GM23338 (cell line): ENCODE measurements around the gene AP1S2. TPM values are rescaled to one million over a fixed set of nuclear protein-coding genes. Genes with fewer than 3 reads are reported as not detected.

Experiments
- ATAC-seq: fragments of 200-7000 bp; cut with Tn5 transposase; 3 replicates; pipeline ENCODE4 v1.9.1; 2020
- DNase-seq: peaks from one replicate; pipeline ENCODE4 v3.0.0-alpha.2; 2015; ENCODE audit warnings: low spot score
- H2AFZ ChIP-seq: fragments of 200-600 bp; sonication (generic); 2 replicates; pipeline ENCODE4 v1.8.0; 2016; ENCODE audit warnings: antibody characterized with exemption, mild to moderate bottlenecking, moderate library complexity
- H3F3A ChIP-seq: fragments of 200-600 bp; sonication (generic); replicated peaks from 2 replicates; pipeline ENCODE4 v1.8.0; 2017; ENCODE audit warnings: antibody characterized with exemption, mixed run types, low read depth
- H3K27ac ChIP-seq: fragments of 200-600 bp; sonication (generic); 2 replicates; pipeline ENCODE4 v1.6.1; 2016; ENCODE audit warnings: low read depth
- H3K27me3 ChIP-seq: fragments of 200-600 bp; sonication (generic); 2 replicates; pipeline ENCODE4 v1.8.0; 2016; ENCODE audit warnings: mild to moderate bottlenecking, mixed run types, moderate library complexity; ENCODE audit not compliant: insufficient read depth
- H3K36me3 ChIP-seq: fragments of 200-600 bp; sonication (generic); 2 replicates; pipeline ENCODE4 v1.8.0; 2016; ENCODE audit warnings: mild to moderate bottlenecking; ENCODE audit not compliant: insufficient read depth
- H3K4me1 ChIP-seq: fragments of 200-600 bp; sonication (generic); 2 replicates; pipeline ENCODE4 v1.8.0; 2016; ENCODE audit warnings: mild to moderate bottlenecking, moderate library complexity; ENCODE audit not compliant: insufficient read depth
- H3K4me2 ChIP-seq: fragments of 200-600 bp; sonication (generic); 2 replicates; pipeline ENCODE4 v1.7.1; 2017; ENCODE audit warnings: mixed run types
- H3K4me3 ChIP-seq: fragments of 200-600 bp; sonication (generic); 2 replicates; pipeline ENCODE4 v1.6.1; 2016; ENCODE audit warnings: mixed run types
- H3K79me2 ChIP-seq: fragments of 200-600 bp; sonication (generic); replicated peaks from 2 replicates; pipeline ENCODE4 v1.8.0; 2017; ENCODE audit warnings: mild to moderate bottlenecking; ENCODE audit not compliant: insufficient read depth
- H3K9me2 ChIP-seq: fragments of 200-600 bp; sonication (generic); 2 replicates; pipeline ENCODE4 v1.8.0; 2017; ENCODE audit not compliant: insufficient read depth
- H4K20me1 ChIP-seq: fragments of 200-600 bp; sonication (generic); replicated peaks from 2 replicates; pipeline ENCODE4 v1.8.0; 2017; ENCODE audit warnings: mild to moderate bottlenecking; ENCODE audit not compliant: insufficient read depth
- H3K27ac Mint-ChIP-seq: 2 replicates; pipeline ENCODE4 v1.8.0; 2020; ENCODE audit warnings: inconsistent platforms, mild to moderate bottlenecking, moderate library complexity, mixed read lengths
- H3K27me3 Mint-ChIP-seq: 3 replicates; pipeline ENCODE4 v1.8.0; 2022; ENCODE audit warnings: low read depth, mild to moderate bottlenecking, moderate library complexity, mixed read lengths, inconsistent platforms; ENCODE audit not compliant: insufficient read depth, poor library complexity
- H3K36me3 Mint-ChIP-seq: 3 replicates; pipeline ENCODE4 v1.8.0; 2021; ENCODE audit warnings: low read depth, mild to moderate bottlenecking, inconsistent platforms, moderate library complexity, mixed read lengths
- H3K4me1 Mint-ChIP-seq: 3 replicates; pipeline ENCODE4 v1.8.0; 2020; ENCODE audit warnings: mild to moderate bottlenecking, inconsistent platforms, mixed read lengths
- H3K4me3 Mint-ChIP-seq: 3 replicates; pipeline ENCODE4 v1.8.0; 2021; ENCODE audit warnings: moderate library complexity, mild to moderate bottlenecking, inconsistent platforms, mixed read lengths
- H3K9me3 Mint-ChIP-seq: 3 replicates; pipeline ENCODE4 v1.8.0; 2020; ENCODE audit warnings: moderate library complexity, mild to moderate bottlenecking, inconsistent platforms, mixed read lengths
- CREB1 ChIP-seq: fragments of 250-450 bp; sonication (Bioruptor Pico); IDR thresholded peaks from 2 replicates; pipeline ENCODE4 v1.5.0; 2020; ENCODE audit warnings: low read depth, mild to moderate bottlenecking, moderate library complexity
- CTCF ChIP-seq, 2 experiments: fragments of 200-600 bp in 1 of 2; sonication (generic) in 1 of 2; conservative IDR thresholded peaks; 2 replicates each; pipeline versions ENCODE4 v1.5.1 to v1.6.1; 2016 to 2017; ENCODE audit warnings: antibody characterized with exemption in 2 of 2, low read depth in 2 of 2, mild to moderate bottlenecking in 2 of 2, moderate library complexity in 1 of 2
- ETS1 ChIP-seq: IDR thresholded peaks from 2 replicates; pipeline ENCODE4 v1.6.1; 2016; ENCODE audit warnings: antibody characterized with exemption
- EZH2 ChIP-seq: fragments of 200-600 bp; sonication (generic); IDR thresholded peaks from one replicate; pipeline ENCODE4 v1.8.0; 2017; ENCODE audit warnings: antibody characterized with exemption, mild to moderate bottlenecking, low read depth; ENCODE audit not compliant: unreplicated experiment
- NANOG ChIP-seq: IDR thresholded peaks from 2 replicates; pipeline ENCODE4 v1.6.1; 2016; ENCODE audit warnings: antibody characterized with exemption, borderline replicate concordance
- POLR2AphosphoS5 ChIP-seq: IDR thresholded peaks from 2 replicates; pipeline ENCODE4 v1.6.1; 2016; ENCODE audit warnings: antibody characterized with exemption, low read depth
- REST ChIP-seq: IDR thresholded peaks from one replicate; pipeline ENCODE4 v1.6.1; 2018; ENCODE audit warnings: antibody characterized with exemption; ENCODE audit not compliant: unreplicated experiment
- STAT1 ChIP-seq: IDR thresholded peaks from one replicate; pipeline ENCODE4 v1.6.1; 2016; ENCODE audit warnings: antibody characterized with exemption; ENCODE audit not compliant: unreplicated experiment
- ZNF114 ChIP-seq: fragments of 250-450 bp; sonication (Bioruptor Pico); IDR thresholded peaks from 2 replicates; pipeline ENCODE4 v1.5.0; 2020; ENCODE audit warnings: mild to moderate bottlenecking, moderate library complexity
- ZNF331 ChIP-seq: fragments of 250-450 bp; sonication (Bioruptor Pico); IDR thresholded peaks from 2 replicates; pipeline ENCODE4 v1.5.0; 2020; ENCODE audit warnings: low read depth, mild to moderate bottlenecking, moderate library complexity
- ZNF462 ChIP-seq: fragments of 250-450 bp; sonication (Bioruptor Pico); IDR thresholded peaks from 2 replicates; pipeline ENCODE4 v1.5.0; 2020; ENCODE audit warnings: mild to moderate bottlenecking, moderate library complexity
- polyA plus RNA-seq: library from polyadenylated mRNA; unstranded; fragments of >200 nt; fragmentation: Nextera tagmentation; extraction: Ambion mirVana; gene quantifications from 2 replicates; pipeline ENCODE4 v1.2.1, GENCODE V29; 2016
- total RNA-seq: library from RNA; depleted of rRNA; stranded (reverse); fragments of >200 nt; shearing (Covaris generic); gene quantifications from 2 replicates; pipeline ENCODE4 v1.2.3, GENCODE V29; 2014

AP1S2 gene
- total and polyA plus RNA-seq, 2 experiments from 2014 or later = 160 to 251 TPM

GRCh38 chrX:15877380-15877779 lies 22.8 kb upstream of the AP1S2 start (continued):
- TF ChIP-seq ZNF462 (CRISPR knock-in tag) = no peak
- TF ChIP-seq ETS1 = no peak
- no peak for TF ChIP-seq ZNF114 (CRISPR knock-in tag)

GRCh38 chrX:15874672-15875071 lies 20.1 kb upstream of the AP1S2 start:
- H3K36me3 Mint-ChIP-seq = no peaks in the 10 kb centered on the region
- Histone ChIP-seq H3K9me2 (no peaks in the 10 kb centered on the region), H3K36me3 (no peaks in the 10 kb centered on the region), H4K20me1 (no peaks in the 10 kb centered on the region), H3K4me3 (no peak overlapping the region), H3F3A (no peaks in the 10 kb centered on the region), H3K4me2 (no peak overlapping the region), H2AFZ (no peak overlapping the region), H3K79me2 (no peaks in the 10 kb centered on the region), H3K4me1 (no peaks in the 10 kb centered on the region), H3K27me3 (no peaks in the 10 kb centered on the region), H3K27ac (no peak overlapping the region)
- peaks cover 5% of the 10 kb centered on the region for H3K9me3 Mint-ChIP-seq
- H3K27ac Mint-ChIP-seq = no peak overlapping the region
- H3K4me3 Mint-ChIP-seq = no peak overlapping the region
- no peaks in the 10 kb centered on the region for H3K4me1 Mint-ChIP-seq
- DNase-seq (no peak), ATAC-seq (no peak)
- peaks cover 3% of the 10 kb centered on the region for H3K27me3 Mint-ChIP-seq
- no peak for TF ChIP-seq STAT1
- no peak for TF ChIP-seq ETS1
- TF ChIP-seq EZH2 = no peak
- TF ChIP-seq ZNF331 (CRISPR knock-in tag) = no peak
- no peak for TF ChIP-seq CREB1 (CRISPR knock-in tag)
- TF ChIP-seq ZNF114 (CRISPR knock-in tag) = no peak
- no peak for TF ChIP-seq POLR2AphosphoS5
- no peak for TF ChIP-seq CTCF (conservative IDR thresholded peaks at IDR 0.05; ENCODE audit: low read depth in 2 of 2)
- no peak for TF ChIP-seq NANOG
- TF ChIP-seq REST = no peak
